T47D (cell line): ENCODE measurements around the gene ZNF530.

Source experiments
- DNase-seq, 2 experiments: peaks; one replicate each; pipeline versions ENCODE4 v3.0.0 to v3.0.0-alpha.2; 2011 to 2012; ENCODE audit warnings: low read depth in 1 of 2, low spot score in 1 of 2
- JUND ChIP-seq: IDR thresholded peaks from 2 replicates; pipeline ENCODE4 v1.6.1; 2012; ENCODE audit warnings: low read depth
- in situ Hi-C: cut with HindIII; loops from 2 replicates; pipeline ENCODE4 v1.10.0; 2016; ENCODE audit warnings: low sequenced_read_pairs, low pct_unique_long_range_greater_than_20kb

Gene ZNF530

DNA sequence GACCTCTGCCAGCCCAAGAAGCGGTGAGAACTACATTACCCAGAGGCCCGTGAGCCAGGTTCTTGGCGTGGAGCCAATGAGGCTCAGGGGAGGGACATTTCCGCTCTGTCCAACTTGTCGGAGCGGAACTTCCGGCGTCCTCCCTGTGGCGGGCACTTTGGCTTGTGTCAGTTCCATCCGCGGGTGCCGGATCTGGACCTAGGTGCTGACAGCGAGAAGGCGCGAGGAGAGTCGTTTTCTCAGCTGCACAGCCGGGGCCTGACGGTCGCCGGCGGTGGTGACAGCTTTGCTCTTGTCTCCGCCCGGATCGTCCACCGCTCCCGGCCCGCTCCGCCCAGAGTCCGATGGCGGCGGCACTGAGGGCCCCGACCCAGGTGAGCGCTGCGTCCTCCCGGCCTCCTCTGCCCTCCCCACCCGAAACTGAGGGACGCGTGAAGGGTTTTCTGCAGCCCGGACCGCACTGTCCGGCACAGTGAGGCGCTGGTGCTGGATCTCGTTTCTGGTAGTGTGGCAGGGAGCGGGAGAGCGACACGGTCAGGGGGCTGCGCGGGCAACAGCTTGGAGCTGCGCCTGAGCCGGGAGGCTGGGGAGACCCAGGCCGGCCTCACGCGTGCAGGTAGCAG is at the start of gene ZNF530:
ZNF530 (plus strand) TSS at position 125 of the 623 bp plus-strand sequence. CDS start 4,461 bp downstream, outside the sequence.
- no peak for TF ChIP-seq JUND
- DNase-seq = peak; percentile 77 to 94
- in situ Hi-C loops = no loop called here

DNA sequence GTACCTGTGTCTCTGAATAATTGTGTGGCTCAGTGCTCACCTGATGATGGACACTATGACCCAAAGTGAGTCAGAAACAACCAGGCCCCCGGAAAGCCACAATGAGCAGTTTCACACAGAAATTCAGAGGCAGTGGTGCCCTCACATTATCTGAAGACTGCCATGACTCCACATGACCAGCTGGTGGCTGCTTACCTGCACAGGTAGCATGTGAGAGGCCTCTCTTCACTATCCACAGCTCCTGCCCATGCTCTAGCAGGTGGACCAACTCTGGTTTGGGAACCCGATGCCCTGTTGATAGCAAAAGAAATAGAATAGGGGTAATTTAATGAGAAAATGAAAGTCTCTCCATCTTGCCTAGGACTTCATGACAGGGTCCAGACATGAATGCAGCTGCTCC is 47.3 kb upstream of the ZNF530 start:
- in situ Hi-C loops = no loop called here
- no peak for TF ChIP-seq JUND
- DNase-seq = no peak

DNA sequence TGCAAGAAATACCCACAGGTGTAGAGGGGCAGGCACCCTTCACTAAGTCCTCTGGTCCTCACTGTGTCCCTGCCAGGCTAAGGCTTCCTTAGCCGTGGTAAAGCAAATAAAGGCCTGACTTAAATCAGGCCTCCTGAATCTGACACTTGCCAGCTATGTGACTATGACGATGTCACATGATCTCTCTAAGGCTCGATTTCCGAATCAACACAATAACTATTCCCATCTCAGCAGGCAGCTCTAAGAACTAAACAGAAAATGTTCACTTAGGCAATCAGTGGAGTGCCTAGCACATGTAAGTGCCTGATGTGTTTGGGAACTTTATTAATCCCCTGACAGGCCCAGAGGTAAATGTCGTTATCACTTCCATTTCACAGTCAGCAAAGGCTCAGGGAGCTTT is 42.0 kb upstream of the ZNF530 start:
- DNase-seq = no peak
- TF ChIP-seq JUND = no peak
- in situ Hi-C loops = no loop called here

DNA sequence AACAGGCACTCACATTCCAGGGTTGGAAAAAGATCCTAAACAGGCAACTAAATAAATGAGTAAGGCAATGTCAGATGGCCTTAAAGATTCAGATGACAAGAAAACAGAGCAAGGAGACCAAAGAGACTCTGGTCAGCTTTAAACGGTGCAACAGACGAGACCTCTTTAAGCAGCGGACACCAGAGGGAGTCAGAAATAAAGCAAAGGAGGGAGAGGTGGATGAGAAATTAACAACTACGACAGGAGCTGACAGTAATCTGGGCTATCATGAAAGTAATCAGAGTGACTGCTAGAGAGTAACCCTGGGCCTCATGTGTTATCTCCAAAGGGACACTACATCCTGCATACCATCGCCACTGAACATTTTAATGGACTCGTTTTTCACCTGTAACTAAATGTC is 41.2 kb upstream of the ZNF530 start:
- in situ Hi-C loops = no loop called here
- no peak for TF ChIP-seq JUND
- DNase-seq = no peak

DNA sequence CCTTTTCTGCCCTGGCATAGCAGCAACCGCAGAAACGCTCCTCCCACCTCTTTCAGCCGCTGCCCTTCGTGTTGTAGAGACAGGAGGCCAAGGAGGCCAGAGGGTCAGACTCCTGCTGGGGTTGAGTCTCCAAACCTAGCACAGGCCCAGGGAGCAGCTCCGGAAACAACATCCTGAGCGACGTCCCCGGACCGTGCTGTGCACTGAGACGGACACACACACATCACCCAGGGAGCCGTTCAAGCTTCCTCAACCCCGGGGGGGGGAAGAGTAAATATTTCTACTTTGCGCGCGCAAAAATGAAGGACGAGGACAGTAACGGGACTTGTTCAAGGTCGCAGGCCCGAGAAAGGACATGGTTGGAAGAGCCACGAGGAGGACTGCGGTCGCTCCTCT is 40.7 kb upstream of the ZNF530 start:
- peak; percentile 23 to 32 for DNase-seq
- in situ Hi-C loops = no loop called here
- no peak for TF ChIP-seq JUND

DNA sequence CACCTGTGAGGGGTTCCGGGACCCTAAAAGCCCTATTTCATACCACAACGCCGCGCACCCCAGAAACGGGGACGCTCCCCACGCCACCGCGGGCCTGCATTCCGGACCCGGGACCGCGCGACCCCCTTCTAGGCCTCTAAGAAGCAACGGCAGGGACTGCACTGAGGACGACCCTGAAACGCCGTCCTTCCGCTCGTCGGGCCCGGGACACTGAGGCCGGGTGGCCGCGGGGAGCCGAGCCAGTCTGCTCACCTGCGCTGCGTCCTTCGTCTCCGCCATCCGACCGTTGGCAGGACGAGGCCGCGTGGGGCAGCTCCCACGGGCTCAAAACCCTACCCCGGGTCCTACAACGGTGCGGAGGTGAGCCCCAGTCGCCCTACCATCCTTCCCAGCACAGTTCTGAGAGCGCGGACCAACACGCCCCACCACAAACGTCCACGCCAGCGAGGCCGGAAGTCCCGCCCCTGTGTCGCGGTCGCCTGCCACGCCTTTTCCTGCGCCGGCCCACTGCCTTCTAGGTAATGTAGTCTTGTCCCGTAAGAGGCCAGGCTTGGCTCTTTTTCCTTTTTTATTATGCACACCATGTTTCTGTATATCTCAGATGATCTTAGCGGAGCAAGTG is 40.2 kb upstream of the ZNF530 start, which contains the start of gene ZNF550:
ZNF550 (minus strand) TSS at position 460 of the 622 bp plus-strand sequence; CDS start at position 279, 181 bp downstream.
- no peak for TF ChIP-seq JUND
- in situ Hi-C loops = no loop called here
- peak; percentile 82 to 85 for DNase-seq

DNA sequence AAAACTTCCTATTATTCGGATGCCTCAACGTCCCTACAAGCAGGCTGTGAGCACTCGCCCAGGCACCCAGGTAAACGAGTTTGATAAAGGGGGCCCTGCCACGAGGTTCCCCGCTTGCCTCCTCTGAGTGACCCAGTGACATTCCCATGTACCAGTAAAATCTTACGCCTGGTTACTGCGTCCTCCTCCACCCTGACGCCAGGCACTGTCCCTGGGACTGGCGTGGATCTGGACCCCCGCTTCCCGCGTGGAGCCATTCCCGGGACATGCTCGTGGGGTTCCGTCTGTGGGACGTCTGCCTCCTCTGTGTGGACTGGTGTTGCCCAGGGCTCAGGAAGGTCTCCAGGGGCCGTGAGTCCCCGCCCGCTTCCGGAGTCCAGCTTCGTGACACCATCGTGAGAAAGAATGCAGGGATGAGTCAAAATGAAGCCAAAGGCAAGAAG is 39.6 kb upstream of the ZNF530 start:
- no peak for DNase-seq
- in situ Hi-C loops = no loop called here
- TF ChIP-seq JUND = no peak

DNA sequence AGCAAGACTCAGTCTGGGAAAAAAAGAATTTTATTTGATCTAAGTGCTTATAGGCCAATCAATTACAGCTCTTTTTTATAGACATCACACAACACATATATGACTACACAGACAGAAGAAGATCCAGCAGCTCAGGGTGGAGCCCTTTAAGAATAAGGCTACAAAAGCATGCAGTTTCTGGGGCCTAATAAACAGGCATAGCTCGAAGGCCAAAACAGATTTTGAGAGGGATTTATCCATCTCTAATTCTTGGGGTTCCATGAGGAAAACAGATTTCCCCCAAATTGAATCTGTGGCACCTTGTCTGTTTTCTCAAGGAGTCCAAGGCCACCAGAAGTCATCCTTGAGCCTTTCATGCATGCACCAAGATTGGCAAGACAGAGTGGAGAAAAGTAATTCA is 36.1 kb upstream of the ZNF530 start:
- in situ Hi-C loops = no loop called here
- DNase-seq = no peak
- no peak for TF ChIP-seq JUND

DNA sequence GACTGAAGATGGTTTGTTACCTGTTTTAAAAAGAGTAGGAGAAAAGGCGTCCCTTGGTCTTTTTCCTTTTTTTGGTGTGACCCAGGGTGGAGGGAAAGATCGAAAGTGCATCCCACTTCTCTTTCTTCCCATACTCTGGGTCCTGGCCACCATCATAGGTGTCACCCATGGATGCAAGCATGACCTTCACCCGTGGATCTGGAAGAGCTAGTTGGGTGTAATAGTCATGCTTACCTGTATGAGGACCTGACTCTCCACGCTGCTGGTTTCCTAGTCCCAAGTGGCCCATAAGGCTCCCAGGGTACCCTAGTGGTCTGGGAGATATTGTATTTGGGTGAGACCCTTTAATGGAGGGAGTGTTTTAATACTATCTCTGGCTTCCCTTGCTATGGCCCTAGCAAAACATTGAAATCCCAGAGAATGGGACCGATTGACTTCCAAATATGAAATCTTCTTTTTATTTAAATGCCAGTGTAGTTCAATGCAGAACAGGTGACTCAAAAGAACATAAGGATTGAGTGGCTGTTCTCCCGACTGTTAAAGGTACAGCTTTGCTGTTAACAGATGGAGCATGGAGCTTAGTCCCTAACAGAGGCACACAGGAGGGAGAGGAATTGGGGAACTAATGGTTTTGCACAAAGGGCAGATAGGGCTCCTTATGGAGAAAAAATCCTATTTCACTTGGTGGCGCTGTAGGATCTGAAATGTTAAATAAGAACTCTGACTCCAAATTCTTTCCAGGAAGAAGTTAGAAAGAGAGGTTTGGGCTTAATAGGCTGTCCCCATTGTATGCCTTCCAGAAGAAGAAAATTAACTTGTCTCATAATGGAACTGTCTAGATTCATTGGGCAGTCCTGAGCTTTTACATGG is 33.1 kb upstream of the ZNF530 start:
- in situ Hi-C loops = no loop called here
- TF ChIP-seq JUND = no peak
- DNase-seq = peak in 1 of 2 experiments; percentile 33

DNA sequence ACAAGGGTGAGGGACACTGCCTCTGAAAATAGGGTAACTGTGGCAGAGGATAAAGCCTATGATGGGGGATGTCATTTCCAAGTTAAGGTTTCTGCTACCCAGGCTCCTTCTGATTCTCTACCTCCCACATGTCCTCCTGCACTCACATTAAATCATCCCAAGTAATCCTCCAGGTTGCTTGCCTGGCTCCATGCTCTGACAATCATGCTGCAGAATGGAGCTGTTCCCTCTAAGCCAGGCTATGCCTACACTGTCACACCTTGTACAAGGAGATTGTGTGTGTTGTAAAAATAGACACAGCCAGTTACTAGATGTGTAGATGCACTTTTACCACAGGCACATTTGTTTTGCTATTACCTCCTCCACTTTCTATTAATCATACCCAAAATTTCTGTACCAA is 29.0 kb upstream of the ZNF530 start:
- in situ Hi-C loops = no loop called here
- TF ChIP-seq JUND = no peak
- DNase-seq = no peak

DNA sequence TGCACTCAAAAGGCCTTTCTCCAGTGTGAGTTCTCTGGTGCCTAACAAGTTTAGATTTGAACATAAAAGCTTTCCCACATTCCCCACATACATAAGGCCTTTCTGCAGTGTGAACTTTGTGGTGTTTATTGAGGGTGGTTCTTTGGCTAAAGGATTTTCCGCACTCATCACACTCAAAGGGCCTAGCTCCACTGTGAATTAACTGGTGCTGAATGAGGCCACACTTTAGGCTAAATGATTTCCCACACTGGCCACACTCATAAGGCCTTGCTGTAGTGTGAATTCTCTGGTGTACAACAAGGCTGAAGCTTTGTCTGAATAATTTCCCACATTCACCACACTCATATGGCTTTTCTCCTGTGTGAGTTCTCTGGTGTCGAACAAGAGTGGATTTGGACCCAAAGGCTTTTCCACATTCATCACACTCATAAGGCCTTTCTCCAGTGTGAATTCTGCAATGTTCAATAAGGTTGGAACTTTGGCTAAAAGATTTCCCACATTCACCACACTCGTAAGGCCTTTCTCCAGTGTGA is 27.2 kb upstream of the ZNF530 start:
- TF ChIP-seq JUND = no peak
- in situ Hi-C loops = no loop called here
- DNase-seq = no peak

DNA sequence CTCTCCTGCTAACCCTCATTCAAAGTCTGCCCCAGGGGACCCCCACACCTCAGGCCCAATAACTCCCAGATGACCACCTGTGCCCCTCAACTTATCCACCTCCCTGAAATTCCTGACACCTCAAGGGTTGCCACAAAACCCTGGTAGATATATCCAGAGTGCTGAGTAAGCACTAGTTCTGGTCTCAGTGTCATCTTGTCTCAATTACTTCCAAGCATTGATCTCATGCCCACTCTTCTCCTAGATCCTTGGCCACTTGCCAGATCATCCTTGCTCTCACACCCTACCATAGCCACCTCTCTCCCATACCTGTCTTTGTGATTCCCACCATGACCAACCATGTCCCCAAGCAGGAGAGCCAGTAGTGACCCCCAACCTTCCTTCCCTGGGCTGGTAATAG is 23.0 kb upstream of the ZNF530 start:
- no peak for TF ChIP-seq JUND
- no peak for DNase-seq
- in situ Hi-C loops = no loop called here

DNA sequence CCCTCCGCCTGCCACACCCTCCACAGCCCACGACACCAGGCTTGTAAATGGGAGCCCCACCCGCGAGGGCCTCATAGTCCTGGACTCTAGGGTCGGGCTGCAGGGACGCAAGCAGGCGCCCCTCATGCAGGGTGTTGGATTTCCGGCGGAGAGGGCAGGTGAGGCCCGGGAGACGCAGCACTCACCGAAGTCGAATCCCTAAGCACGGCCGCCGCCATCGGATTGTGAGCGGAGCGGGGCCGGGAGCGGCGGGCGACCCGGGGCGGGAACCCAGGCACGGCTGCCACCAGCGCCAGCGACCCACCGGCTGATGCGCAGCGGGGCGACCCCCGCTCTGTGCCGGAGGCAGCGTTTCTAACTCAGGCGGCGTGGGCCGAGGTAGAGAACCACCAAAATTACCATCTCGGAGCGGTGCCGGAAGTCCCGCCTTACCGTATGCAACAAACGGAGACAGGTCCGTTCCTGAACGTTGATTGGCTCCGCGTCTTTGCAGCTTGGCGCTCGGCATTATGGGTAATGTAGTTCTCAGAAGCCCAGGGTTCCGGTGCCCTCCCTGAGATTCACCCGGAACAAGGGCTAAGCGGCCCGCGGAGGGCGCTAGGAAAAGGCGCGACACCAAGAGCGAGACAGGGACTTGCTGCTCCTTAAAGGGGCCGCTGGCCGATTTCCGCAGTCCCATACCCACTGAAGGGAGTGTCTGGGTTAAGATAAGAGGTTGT is 21.0 kb upstream of the ZNF530 start, which contains the start of gene ZNF416:
ZNF416 (minus strand) TSS at position 425 of the 719 bp plus-strand sequence; CDS start at position 218, 207 bp downstream.
- DNase-seq = peak; percentile 95 to 98
- in situ Hi-C loops = no loop called here
- no peak for TF ChIP-seq JUND
